ENCODE results near the gene FYCO1.
"Not testable (repeated sequence)": the region's sequence is repeated elsewhere in the genome, so short reads cannot be mapped to it uniquely, and the experiment has no call there.

DNA sequence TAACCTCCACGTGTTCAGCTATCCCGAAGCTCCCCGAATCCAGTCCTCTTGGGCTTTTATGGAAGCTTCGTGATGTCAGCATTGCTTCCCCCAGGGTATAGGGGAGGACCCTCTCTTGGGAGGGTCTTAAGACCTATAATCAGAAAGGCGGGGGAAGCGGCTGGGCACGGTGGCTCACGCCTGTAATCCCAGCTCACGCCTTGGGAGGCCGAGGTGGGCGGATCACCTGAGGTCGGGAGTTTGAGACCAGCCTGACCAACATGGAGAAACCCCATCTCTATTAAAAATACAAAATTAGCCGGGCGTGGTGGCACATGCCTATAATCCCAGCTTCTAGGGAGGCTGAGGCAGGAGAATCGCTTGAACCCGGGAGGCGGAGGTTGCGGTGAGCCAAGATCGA is 1.9 kb upstream of the FYCO1 start:
- not testable (repeated sequence) for TF ChIP-seq MYC (CRISPR knock-in tag; IDR thresholded peaks at IDR 0.05; ENCODE audit: borderline replicate concordance); RFX1 (IDR thresholded peaks at IDR 0.05)

All from HepG2 (cell line).